NOMO-1 treated with dmso at 0.1 percent for 144 hours (cell line): ENCODE results near the gene ARHGAP28.

Experiments used
- DNase-seq: peaks from one replicate; lab custom pipeline; 2025; ENCODE audit not compliant: unreplicated experiment; lab: John Stamatoyannopoulos, UW

ARHGAP28 gene

DNA sequence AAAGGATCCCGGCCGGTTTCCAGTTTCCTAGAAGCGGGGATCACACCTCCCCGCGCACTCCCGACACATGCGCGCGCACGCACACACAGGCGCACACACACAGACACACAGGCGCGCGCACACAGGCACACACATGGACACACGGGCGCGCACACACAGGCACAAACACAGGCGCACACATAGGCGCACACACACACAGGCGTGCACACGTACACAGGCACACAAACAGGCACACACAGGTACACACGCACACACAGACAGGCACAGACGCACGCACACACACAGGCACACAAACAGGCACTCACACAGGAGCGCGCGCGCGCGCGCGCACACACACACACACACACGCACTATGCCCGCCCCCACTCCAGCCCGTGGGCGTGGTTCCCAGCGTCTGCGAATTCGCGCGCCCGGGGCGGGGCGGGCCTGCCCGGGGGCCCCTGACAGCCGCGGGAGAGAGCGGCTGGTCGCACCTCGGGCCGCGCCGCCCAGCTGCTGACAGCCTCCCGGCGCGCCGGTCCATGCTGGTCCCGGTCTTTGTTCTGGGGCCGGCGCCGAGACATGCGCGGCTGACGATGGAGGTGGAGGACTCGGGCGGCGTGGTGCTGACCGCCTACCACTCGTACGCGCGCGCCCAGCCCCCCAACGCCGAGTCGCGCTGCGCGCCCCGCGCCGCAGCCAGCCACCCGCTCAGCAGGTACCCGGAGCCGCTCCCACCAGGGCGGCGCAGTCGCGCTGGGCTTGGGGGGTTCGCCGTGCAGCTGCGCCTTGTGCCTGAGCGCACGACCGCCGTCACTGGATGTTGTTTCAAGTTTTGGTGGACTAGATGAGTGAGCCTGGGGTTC is at the start of gene ARHGAP28:
Gene ARHGAP28 (plus strand): TSS at position 470 of the 845 bp plus-strand sequence. CDS start 106 bp downstream, at position 576.
- no peak for DNase-seq

- no peak for DNase-seq
Observed at GRCh38 chr18:6681331-6681875, 48.1 kb upstream of the ARHGAP28 start.

DNA sequence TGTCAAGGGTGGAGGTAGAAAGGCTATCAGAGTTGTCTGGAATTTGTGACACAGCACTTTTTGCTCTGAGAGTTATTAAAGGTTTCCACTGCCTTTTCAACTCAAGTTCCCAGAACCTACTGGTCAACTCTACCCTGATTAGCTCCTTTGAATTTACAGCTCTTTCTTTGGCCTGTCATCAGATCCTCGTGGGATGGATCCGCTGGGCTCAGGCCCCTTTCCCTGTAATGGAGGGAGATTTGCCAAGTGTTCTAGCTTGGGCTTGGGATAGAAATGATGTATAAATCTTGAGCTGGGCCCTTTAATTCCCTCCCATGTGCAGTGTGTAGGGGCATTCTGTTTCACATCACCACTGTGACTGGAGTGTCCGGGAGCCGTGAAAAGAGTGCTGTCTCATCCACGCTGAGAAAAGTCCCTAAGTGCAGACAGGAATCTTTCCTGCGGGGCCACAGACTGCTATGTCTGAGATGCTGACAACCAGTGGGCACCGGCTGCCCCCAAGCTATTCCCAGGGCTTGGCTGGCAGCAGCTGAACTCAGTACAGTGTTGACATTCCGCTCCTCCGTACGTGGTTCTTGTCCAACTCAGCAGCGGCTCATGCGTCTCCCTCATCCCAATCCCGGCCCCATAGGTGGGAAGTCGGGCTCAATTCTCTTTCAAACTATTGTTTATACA is 46.9 kb upstream of the ARHGAP28 start:
- DNase-seq = no peak

GRCh38 chr18:6683112-6683876 is 46.2 kb upstream of the ARHGAP28 start:
- DNase-seq = no peak

GRCh38 chr18:6687676-6688075 is 41.8 kb upstream of the ARHGAP28 start:
- no peak for DNase-seq

GRCh38 chr18:6708890-6709289 is 20.6 kb upstream of the ARHGAP28 start:
- DNase-seq = no peak

GRCh38 chr18:6711467-6711866 is 18.0 kb upstream of the ARHGAP28 start:
- DNase-seq = no peak

GRCh38 chr18:6712401-6712800 is 17.1 kb upstream of the ARHGAP28 start:
- DNase-seq = no peak

GRCh38 chr18:6714010-6714409 is 15.5 kb upstream of the ARHGAP28 start:
- DNase-seq = no peak

DNA sequence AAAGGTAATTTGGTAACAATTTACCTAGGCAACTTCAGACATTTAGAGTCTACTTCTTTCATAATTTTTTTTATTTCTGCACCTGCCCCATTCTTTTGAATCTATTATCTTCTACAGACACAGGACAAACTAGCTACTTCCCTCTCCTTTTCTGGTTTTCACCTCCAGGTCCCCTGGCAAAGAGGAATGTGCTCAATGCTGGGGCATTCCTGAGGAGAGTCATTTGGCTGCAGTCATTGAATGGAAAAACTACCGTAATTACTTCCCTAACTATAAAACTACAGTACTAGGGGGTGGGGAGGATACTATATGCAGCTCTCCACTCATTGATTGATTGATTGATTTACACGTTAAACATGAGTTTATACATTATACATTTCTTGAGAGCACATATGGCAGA is 11.2 kb upstream of the ARHGAP28 start:
- DNase-seq = no peak

DNA sequence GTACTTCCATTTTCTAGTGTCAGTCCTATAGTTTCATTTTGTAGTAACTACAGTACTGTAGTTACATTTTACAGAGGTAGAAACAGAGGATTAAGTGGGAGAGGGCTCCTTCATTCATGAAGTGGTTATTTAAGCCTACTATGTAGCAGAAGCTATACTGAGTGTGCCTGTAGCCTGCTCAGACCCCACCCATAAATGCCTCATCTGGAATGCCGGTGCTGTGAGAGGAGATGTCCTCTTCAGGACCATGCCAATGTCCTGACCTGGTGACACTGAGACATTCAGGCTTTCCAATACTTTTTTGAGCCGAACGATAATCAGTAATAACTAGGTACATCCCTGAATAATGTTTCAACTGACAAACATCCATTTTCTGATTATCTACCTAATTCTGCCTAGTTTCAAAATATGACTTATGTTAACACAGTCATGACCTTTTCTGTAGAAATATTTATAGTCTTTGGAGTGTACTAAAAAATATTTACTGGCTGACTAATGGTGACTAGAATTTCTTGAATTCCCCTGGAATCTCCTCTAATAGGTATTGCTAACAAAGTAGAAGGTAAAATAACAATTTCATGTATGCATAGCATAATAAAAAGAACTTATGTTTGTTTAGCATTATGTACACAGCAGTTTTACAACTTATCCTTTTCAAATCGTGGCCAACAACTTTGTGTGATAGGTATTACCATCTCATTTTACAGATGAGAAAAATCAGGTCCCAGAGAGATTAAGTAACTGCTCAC is 10.2 kb upstream of the ARHGAP28 start:
- DNase-seq = no peak

DNA sequence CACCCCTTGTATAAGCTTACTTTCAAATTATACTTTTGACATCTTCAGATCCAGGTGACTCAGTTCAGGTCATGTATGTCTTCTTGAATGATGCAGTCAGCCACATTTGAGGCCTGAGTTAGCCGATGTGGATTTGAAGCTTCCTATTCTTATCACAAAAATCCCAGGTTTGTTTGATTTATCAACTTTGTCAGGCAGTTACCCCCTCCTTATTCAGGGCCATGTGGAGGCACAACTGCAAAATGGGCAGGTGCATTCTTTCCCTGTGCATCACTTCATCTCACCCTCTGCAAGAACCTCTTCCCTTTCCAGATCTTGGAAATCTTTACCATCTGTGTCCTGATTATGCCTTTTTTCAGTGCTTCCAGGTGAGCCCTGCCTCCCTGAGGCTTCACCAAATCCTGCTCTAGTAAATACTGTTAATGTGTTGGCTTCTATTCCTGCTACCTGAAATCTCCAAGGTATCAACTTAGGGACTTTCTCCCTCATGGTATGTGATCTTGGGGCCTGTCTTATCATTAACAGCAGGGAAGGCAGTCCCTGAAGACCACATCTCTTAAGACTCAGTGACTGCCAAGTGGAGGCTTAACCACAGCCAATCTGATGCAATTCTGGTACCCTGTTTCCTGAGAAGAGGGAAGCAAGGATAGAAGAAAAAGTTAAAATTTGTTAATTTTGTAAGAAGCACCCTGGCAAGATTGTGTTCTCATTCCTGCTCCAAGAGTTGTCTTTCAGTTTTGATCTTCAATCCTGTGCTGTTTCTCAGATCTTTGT is 9.4 kb upstream of the ARHGAP28 start:
- no peak for DNase-seq

DNA sequence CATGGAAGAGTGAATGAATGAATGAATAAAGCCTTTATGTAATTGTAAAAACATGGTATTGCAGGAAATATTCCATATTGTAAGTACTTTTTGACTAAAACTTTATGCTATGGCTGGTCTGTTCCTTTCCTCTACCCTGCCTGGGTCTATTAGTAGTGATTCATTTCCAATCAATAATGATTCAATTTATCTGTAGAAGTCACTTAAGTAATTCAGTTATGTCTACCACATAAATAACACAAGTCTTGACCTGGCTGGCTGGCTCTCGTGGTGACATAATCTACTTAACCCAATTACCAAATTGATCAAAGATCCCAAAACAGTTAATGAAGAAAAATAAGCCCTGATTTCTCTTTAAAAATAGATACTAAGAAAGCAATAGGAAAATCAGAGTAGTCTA is 7.8 kb upstream of the ARHGAP28 start:
- DNase-seq = no peak

GRCh38 chr18:6722690-6723089 is 6.8 kb upstream of the ARHGAP28 start:
- no peak for DNase-seq

DNA sequence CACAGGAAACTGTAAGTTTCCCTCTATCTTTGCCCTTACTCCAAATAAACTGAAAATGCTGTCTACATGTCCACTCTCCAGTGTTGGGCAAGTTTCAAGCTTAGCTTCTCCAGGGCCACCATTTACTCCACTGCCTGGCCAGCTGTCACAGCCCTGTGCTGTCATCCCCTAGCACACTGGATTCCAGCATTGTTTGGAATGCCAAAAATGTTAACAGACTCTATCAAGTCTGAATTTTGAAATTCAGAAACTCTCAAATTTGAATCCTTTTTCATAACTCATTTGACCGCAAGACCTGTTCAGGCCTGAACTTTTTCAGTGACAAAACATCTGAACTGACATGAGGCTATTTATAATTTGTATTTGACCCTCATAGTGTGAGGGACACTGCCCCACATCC is 5.2 kb upstream of the ARHGAP28 start:
- no peak for DNase-seq

DNA sequence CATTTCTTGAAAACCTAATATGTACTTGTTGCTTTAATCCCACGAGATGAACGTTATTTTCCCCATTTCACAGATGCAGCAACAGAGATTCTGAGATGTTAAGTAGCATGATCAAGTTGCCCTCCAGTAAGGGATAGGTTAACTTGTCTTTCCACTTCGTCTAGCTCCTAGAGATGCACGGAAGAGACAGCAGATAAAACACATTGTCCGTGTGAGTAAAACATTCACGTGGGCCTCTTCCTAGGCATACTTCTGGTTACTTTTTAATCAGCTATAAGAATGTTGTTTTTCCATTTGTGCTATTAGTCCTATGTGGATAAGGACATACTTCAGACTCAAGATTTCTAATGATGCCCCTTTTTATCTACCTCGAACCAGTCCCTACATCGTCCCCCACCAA is 1.2 kb upstream of the ARHGAP28 start:
- DNase-seq = no peak

GRCh38 chr18:6728809-6729246 is 688 bp upstream of the ARHGAP28 start:
- no peak for DNase-seq

DNA sequence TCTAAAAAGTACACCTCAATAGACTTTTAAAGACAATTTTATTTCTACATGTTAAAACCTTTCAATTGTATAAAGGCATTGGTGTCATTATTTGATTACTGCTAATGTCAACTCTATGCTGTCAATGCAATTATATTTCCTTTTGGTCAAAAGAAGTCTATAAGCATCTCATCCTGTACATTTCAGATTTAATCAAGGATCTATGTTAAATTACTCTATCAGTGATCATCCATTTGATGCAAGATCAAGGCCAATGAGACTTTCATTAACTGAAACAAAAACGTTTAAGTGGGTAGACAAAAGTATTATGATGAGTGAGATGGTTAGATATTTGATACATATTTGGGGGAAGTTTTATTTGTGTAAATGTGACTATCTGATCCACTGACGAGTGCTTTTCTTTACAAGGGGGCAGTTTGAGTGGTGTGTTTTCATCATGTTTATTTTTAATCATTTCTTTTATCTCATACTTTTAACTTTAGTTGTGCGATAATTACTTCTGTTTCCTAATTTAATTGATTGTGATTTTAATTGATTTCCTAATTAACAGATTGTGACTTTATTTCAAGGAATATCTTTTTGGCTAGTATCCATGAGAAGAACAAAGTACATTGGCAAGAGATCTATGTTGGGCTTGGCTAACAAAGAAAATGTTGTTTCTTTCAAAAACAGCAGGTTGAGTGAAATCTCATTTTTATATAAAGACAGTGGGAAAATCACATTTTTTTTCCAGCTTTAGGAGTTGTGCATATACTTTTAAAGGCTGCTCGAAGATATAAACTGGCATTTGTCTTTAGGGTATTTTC is 1.1 kb downstream of the ARHGAP28 start:
- no peak for DNase-seq

GRCh38 chr18:6731222-6731596 is 1.7 kb downstream of the ARHGAP28 start:
- DNase-seq = no peak
